GM19463 (cell line): ENCODE data around the gene ABO.
"Not testable (repeated sequence)": the region's sequence is repeated elsewhere in the genome, so short reads cannot be mapped to it uniquely, and the experiment has no call there.

Experiments used
- ATAC-seq: cut with Tn5 transposase; IDR thresholded peaks from one replicate; pipeline ENCODE4 v1.9.1; 2021; ENCODE audit warnings: mild to moderate bottlenecking, moderate library complexity; ENCODE audit not compliant: unreplicated experiment

Gene ABO

GRCh38 chr9:133290751-133291302 is 15.8 kb upstream of the ABO start:
- ATAC-seq, result no peak

GRCh38 chr9:133286523-133286922 is 11.5 kb upstream of the ABO start:
- no peak for ATAC-seq

GRCh38 chr9:133285252-133285775 is 10.3 kb upstream of the ABO start:
- no peak for ATAC-seq

- ATAC-seq, result no peak
These were observed 9.4 kb upstream of the ABO start for GRCh38 chr9:133284362-133284761.

- ATAC-seq, result not testable (repeated sequence)
These were observed 8.4 kb upstream of the ABO start for GRCh38 chr9:133283255-133284032.

- ATAC-seq, result no peak
These were observed 7.7 kb upstream of the ABO start for GRCh38 chr9:133282464-133283238.

GRCh38 chr9:133280392-133280791 is 5.4 kb upstream of the ABO start:
- no peak for ATAC-seq

- no peak for ATAC-seq
These were observed 3.4 kb upstream of the ABO start for GRCh38 chr9:133278161-133279114.

GRCh38 chr9:133277467-133277866 is 2.5 kb upstream of the ABO start:
- no peak for ATAC-seq

- ATAC-seq, result no peak
These were observed 1.9 kb upstream of the ABO start for GRCh38 chr9:133276923-133277322.

GRCh38 chr9:133276001-133276884 is 1.2 kb upstream of the ABO start:
- no peak for ATAC-seq

GRCh38 chr9:133274236-133275104 is 531 bp downstream of the ABO start:
- no peak for ATAC-seq

GRCh38 chr9:133273819-133274218 is 1.2 kb downstream of the ABO start:
- no peak for ATAC-seq

- ATAC-seq, result no peak
These were observed 1.9 kb downstream of the ABO start for GRCh38 chr9:133273098-133273497.

GRCh38 chr9:133269537-133270362 is 5.3 kb downstream of the ABO start:
- no peak for ATAC-seq

- ATAC-seq, result not testable (repeated sequence)
These were observed 5.9 kb downstream of the ABO start for GRCh38 chr9:133269136-133269535.

- no peak for ATAC-seq
These were observed 6.5 kb downstream of the ABO start for GRCh38 chr9:133268335-133269056.
